GM21619 (cell line): ENCODE measurements around the gene FAM210A.
"Not testable (repeated sequence)": the region's sequence is repeated elsewhere in the genome, so short reads cannot be mapped to it uniquely, and the experiment has no call there.

Experiments used
- ATAC-seq: cut with Tn5 transposase; IDR thresholded peaks from one replicate; pipeline ENCODE4 v1.9.1; 2021; ENCODE audit not compliant: unreplicated experiment

The FAM210A gene, protein sequence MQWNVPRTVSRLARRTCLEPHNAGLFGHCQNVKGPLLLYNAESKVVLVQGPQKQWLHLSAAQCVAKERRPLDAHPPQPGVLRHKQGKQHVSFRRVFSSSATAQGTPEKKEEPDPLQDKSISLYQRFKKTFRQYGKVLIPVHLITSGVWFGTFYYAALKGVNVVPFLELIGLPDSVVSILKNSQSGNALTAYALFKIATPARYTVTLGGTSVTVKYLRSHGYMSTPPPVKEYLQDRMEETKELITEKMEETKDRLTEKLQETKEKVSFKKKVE

DNA sequence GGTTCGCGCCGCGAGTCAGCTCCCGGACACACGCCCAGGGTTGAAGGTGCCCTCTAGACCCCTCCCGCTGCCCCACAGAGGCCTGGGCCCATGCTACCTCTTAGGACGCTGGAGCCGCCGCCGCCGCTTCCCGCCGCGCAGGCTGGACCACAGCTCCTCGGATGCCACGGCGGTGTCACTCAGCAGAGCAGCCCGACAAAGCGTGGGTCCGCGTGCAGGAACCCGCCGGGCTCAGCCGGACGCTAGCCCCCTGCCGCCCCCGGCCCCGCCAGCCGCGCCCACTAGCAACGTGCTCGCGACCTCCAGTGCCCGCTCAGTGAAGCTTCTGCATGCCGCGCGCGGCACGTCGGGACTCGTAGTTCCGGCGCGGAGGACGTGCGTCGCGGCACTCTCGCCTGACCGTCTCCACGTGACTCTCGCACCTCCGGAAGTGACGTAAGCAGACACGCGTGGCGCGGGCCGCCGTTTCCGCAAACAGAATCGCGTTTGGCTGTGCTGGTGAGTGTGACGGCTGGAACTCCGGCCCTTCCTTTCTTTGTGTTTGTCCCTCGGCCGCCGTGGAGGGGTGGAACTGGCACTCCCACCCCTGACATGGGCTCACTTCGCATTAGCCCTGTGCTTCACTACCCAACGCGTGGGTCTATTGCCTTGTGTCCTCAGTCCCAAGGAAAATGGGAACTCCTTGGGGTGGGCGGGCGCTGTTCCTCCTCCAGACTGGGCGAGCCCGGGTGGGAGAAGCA lies at the start of gene FAM210A, which contains the start of gene RNMT:
TSS of gene FAM210A (minus strand) at position 327 of the 740 bp plus-strand sequence. CDS start 44,481 bp downstream, outside the sequence.
TSS of gene RNMT (plus strand) at position 442 of the 740 bp plus-strand sequence. CDS start 4,845 bp downstream, outside the sequence.
- ATAC-seq, result peak; percentile 90

DNA sequence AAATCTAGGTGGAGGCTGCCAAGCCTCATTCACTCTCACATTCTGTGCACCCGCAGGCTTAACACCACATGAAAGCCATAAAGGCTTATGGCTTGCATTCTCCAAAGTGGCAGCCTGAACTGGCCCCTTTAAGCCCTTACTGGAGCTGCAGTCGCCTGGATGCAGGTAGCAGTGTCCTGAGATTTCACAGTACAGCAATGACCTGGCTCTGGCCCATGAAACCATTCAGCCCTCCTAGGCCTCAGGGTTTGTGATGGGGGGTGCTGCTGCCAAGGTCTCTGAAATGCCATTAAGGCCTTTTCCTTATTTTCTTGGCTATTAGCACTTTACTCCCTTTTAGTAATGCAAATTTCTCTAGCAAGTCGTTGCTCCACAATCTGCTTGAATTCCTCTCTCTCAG lies 48.7 kb upstream of the FAM210A start:
- no peak for ATAC-seq

DNA sequence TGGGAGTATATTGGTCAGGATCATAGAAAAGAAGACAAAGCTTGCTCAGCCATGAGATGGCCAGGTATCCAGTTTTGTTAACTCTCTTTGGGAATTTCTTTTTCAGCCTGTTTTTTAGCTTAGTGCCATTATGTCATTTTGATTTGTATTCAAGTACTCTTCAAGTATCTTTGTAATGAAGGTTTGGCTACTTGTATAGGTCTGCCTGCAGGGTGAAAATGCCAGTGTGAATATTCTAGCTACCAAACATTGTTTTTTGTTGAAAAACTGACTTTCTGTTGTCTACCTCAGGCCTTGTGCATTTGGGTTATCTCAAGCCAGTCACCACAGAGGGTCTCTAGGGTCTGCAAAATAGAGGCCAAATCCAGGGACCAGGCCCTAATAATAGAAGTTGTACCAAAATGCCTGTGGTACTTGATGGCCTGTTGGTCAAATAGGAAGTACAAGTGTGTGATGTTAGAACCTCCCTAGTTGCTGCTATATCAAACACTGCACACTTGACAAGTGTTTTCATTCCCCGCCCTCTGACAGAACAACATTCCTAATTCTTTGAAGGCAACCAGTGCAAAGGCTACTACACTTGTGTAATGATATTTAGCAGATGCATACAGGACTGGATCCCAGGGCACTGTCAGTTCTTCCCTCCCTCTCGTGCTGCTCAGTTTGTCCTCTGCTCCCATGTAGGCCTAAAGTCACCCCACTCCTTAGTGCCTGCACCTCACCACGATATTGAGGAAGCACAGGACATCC lies 36.5 kb upstream of the FAM210A start:
- ATAC-seq, result no peak

DNA sequence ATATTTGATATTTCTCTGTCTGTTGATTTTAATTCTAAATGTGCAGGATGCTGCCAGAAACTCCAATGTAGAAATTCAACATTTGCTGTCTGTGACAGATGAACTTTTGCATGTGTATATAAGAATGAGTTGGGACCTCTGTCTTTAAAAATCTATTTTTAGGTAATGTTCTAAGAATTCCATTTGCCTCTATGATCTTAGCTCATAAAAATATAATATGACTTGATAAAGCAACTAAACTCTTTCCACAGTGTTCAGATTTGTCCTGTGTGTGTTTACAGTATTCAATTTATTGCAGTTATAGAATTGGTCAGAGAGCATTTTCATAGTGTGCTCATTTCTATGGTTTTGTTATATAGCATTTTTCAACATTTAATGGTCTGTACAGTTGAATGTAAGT lies 33.7 kb upstream of the FAM210A start:
- no peak for ATAC-seq

DNA sequence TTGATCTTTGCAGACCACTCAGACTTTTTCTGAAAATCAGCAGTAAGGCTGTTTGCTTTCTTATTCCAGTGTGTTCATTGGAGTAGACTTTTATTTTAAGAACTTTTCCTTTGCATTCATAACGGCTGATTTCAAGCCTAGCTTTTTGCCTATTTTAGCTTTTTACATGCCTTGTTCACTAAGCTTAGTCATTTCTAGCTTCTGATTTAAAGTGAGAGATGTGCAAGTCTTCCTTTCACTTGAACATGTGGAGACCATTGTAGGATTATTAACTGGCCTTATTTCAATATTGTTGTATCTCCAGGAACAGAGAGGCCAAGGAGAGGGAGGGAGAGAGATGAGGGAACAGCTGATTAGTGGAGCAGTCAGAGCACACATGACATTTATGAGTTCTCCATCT lies 32.3 kb upstream of the FAM210A start:
- no peak for ATAC-seq

DNA sequence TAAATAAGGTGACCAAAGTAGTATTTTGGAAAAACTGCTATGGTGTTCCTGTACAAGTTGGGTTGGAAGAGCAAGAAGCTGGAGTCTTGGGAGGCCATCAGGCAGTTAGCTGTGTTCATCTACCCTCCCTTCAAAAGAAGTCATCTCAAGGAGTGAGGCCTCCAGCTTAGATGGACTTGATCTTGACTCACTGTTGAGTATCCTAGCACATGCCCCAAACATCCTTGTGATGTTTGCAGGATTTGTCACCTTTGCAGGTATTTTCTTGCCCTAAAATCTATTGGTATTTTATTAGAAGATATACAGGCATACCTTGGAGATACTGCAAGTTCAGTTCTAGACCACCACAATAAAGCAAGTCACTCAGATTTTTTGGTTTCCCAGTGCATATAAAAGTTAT lies 30.3 kb upstream of the FAM210A start:
- ATAC-seq, result no peak

DNA sequence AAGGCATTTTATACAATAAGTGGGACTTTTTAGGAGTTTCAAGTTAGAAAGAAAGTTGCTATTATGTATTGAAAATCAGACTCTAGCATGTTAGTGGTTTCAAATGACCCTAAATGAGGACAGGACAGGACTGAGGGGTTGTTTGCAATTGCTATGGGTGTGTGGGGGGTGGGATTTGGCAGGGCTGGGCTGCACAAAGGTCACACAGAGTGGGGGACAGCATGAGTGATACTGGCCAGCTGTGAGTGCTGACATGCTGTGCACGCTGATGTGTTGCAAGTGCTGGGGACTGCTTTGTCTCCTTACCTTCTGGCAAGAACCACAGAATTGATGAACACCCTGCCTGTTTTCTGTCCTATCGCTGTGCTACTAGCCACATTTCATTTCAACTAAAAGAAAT lies 29.9 kb upstream of the FAM210A start:
- no peak for ATAC-seq

DNA sequence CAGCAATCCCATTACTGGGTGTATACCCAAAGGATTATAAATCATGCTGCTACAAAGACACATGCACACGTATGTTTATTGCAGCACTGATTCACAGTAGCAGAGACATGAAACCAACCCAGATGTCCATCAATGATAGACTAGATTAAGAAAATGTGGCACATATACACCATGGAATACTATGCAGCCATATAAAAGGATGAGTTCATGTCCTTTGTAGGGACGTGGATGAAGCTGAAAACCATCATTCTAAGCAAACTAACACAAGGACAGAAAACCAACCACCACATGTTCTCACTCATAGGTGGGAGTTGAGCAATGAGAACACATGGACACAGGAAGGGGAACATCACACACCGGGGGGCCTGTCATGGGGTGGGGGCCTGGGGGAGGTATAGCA lies 25.2 kb upstream of the FAM210A start:
- ATAC-seq, result not testable (repeated sequence)

DNA sequence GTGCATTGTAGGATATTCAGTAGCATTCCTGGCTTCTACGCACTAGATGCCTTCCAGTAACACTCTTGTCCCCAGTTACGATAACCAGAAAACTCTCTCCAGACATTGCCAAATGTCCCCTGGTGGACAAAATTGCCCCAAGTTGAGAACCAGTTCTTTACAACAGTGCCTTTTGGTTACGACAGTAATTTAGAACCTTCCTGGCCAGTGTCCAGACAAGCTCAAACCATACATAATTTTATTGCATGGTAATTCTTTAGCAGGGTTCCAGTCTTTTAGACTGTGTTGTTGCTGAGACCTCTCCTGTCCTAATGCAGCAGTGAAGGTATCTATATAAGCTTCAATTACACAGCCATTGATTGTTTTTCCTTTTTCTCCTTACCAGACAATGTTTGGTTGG lies 20.3 kb upstream of the FAM210A start:
- ATAC-seq, result no peak

DNA sequence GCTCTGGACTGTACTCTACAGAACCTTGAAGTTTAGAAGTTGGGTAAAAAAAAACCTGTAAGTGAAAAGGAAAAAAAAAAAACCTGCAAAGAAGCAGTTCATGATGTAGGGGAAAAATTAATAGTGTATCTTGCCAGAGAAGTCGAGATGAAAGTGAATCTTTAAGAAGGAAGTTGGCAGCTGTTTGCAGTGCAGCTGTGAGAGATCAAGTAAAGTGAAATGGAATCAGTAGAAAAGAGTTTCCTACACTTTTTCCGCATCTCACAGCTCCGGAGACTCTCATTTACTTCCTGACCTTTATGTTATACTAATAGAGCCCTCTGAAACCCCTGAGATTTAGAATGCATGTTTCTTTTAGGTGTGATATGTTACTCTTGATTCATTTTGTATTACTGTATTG lies 19.3 kb upstream of the FAM210A start:
- ATAC-seq, result no peak

DNA sequence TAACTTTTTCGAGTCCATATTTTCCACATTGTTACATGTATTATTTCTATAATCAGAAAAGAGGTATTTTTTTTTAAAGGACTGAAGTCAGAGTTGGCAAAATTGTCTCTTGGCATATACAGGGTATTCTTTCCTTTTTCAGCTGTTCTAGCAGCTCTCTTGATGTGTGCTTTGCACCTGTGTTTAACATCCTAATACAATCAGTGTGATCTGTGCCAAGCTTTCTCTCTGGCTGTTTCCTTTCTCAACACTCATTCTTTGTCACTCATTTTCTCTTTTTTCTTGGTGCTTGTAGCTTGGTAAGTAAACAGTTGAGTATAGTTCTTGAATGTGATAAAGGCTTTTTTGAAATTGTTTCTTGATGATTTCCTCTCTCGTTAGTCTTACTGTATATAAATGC lies 9.3 kb upstream of the FAM210A start:
- no peak for ATAC-seq

DNA sequence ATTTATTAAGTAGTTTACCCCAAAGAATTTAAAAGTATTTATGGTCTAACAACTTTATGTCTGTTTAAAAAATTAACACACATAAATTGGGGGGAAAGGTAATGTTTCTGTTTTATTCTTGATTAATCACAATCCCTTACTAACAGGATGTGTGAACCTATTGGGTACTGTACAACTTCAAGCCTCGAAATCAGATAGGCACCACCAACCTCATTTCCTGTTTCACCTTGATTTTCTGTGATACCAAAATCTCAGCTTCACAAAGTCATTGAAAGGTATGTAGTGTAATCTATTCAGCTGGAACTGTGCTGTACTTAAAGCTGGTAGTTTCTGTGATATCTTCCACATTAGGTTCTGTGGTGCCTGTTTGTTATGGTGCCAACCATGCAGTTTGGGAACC lies 4.1 kb upstream of the FAM210A start:
- no peak for ATAC-seq

DNA sequence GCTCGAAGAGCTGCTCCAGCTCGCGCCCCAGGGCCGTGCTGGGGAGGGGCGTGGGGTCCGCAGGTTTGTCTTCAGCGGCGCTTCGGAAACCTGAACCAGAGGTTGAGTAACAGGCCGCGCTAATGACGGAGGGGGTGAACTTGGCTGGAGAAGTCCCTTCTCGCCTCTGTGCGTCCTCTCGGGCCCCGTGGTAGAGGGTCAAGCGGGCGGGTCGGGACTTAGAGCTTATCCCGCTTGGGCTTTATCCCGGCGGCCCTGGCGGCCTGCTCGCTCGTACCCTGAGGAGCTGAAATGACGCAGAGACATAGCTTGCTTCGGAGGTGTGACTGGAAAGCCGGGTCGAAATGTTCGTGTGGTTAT lies 594 bp upstream of the FAM210A start:
- peak; percentile 17 for ATAC-seq

DNA sequence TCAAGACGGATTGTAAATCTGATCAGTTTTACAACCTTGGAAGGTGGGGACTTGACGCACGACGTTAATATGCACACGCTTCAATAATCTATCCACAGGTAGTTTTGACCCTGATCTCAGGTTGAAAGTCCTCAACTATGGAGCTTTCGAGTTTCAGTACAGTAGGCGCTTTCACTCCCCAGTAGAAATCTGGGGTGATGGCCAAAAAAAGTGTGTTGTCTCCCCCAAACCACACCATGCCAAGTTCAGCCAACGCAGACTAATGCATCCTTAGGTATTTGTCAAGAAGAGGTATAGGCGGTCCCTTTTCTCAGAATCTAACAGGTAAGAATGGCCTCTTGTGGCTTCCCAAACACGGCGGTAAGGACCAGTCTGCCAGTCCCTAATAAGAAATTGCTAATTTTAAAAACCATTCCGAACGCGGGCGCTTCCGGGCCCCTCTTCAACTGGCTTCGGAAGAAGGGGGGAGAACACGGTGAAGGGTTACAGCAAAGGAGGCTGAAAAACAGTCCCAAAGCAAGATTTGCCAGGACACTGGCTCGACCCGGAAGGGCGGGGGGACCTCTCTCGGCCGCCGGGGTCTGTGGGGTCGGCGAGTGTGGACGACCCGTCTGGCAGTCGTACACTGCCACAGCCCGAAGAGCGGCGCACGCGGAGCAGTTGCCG lies 659 bp downstream of the FAM210A start:
- ATAC-seq, result no peak

DNA sequence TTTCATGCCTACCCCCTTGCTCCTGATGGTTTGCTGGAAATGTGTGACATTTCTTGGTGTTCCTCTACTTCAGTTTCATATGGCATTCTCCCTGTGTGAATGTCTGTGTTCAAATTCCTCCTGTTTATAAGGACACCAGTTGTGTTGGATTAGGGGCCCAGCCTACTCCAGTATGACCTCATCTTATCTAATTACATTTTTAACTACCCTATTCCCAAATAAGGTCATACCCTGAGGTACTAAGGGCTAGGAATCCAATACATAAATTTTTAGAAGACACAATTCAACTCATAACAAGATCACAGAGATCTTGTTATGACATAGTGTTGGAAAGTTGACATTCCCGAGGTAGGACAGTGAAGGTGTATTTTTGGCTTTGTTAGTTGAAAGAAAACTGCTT lies 5.5 kb downstream of the FAM210A start:
- ATAC-seq, result no peak

DNA sequence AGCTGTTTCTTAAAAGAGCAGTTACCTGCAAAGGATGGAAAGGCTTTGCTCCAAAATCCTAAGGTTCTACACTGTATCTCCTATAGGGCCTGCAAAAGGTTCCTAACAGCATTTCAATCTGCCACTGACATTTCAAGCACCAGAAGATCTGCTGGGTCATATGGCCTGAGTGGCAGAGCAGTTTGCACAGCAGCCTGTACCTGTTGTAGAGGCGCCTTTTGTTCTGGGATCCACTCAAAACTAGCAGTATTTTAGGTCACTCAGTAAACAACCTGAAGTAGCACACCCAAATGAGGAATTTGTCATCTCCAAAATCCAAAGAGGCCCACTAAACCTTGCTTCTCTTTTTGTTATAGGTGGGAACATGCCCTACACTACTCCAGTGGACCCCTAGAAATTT lies 6.2 kb downstream of the FAM210A start:
- ATAC-seq, result no peak

DNA sequence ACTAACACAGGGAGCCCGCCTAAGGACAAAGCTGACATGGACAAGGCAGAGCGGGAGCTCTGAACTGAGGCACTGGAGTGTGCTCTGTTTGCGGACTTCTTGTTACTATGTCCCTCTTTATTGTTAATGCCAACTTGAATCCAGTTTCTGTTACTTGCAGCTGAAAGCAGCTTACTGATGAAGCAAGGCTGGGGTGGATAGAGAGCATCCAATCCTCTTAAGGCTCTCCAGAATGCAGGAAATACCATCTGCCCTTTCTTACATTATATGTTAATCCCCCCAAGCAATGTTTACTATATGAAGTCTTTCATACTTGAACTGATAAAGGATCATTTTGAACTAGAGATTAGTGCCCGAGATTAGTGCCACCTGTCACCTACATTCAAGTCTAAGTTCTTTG lies 9.4 kb downstream of the FAM210A start:
- ATAC-seq, result no peak

DNA sequence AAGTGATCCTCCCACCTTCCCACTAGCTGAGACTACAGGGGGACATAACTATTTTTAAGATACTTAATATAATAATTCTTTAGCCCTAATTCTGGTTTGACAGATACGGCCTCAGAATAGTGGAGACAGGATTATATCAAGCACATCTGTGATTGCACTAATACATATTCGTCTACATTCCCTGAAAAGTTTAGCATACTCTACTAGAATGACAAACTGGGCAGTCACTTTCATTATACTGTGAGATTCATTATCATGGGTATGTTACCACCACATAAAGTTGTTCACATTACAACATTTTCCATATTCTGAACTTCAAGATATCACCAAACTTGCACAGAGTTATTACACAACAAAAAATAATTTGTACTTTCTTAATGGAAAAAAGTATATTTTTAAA lies 11.0 kb downstream of the FAM210A start:
- ATAC-seq, result no peak

DNA sequence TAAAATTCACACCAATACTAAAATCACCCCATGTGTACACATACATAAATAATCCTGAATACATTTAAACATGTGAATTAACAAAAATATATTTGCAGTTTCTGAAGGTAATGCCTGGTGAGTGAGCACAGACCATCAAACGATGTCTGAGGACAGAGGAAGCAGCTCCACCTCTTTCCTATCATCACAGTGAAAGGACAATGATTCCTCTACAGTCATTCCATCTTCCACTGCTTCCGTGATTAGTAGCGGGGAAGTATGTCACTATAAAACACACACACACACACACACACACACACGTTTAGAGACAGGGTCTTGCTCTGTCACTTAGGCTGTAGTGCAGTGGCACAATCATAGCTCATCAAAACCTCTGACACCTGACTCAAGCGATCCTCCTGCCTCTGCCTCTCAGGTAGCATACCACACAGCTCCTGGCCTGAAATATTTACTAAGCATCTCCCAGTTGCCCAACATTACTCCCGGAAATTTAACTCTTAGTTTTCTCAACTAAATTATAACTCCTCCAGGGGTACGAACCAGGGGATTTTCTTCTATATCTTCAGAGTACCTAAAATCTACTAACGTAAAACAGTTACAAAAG lies 12.8 kb downstream of the FAM210A start:
- ATAC-seq, result no peak

DNA sequence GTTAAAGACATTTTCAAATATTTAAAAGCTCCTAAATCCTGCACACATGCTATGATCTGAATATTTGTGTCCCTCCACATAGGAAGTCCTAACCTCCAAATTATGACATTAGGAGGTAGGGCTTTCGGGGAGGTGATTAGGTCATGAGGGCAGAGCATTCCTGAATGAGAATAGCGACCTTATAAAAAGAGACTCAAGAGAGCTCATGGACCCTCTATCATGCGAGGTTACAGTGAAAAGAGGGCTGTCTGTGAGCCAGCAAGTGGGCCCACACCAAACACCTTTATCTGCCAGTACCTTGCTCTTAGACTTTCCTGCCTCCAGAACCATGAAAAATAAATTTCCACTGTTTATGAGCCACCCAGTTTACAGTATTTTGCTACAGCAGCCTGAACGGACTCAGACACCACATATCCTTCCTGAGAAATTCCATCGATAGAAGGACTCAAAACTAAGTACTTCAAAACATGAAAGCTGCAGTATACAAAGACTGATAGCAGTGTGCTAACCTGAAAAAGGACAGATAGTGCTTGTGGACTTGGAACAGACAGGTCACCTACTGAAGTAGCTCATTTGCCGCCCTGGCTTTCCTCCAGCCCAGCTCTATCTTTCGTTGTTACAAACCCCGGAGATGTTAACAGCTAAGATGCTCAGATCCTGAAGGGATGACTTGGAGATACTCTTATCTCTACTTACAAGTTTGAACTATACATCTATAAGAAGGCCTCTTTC lies 13.8 kb downstream of the FAM210A start:
- ATAC-seq, result no peak
